ENCODE measurements around the gene XPNPEP3.

The XPNPEP3 gene

DNA sequence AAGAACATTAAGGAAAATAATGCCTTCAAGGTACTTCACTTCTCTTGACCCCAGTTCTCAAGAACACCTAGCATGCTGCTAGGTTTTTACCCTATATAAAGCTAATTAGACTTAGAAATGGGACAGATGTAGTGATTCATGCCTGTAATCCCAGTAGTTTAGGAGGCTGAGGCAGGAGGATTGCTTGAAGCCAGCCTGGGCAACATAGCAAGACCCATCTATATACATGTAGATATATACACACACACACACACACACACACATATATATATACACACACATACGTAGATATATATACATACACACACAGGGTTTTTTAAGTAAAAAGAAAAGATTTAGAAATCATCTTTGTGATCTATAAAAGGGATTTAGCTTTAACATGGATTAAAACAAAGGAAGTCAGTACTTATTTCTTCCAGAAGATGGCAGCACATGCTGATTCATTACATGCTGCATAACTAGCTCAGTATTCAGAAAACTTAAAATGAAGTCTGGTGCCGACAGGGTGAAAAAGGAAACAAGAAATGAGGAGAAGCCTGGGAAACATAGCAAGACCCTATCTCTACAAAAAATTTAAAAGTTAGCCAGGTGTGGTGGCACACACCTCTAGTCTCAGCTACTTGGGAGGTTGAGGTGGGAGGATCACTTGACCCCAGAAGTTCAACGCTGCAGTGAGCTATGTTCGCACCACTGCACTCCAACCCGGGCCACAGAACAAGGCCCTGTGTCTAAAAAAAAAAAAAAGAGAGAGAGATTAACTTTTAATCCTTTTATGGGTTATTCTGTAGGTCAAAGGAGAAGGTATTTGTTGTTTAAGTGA lies 65.7 kb downstream of the XPNPEP3 start:
- Histone ChIP-seq H3K79me2 (ENCODE audit: insufficient read depth, low read length) (no peaks in the 10 kb centered on the region), H3K9ac (ENCODE audit: low read length) (no peak overlapping the region), H3K36me3 (ENCODE audit: insufficient read depth, low read length) (peaks cover 34% of the 10 kb centered on the region; the same call in 1 of the 2 replicates), H3K4me1 (ENCODE audit: insufficient read depth, low read length, severe bottlenecking) (no peaks in the 10 kb centered on the region), H3K4me3 (ENCODE audit: low read depth, low read length, poor library complexity, severe bottlenecking) (no peak overlapping the region), H3K9me2 (ENCODE audit: low read depth, low read length) (no peaks in the 10 kb centered on the region), H3K9me3 (ENCODE audit: low read length) (no peaks in the 10 kb centered on the region), H4K20me1 (ENCODE audit: insufficient read depth, low read length) (no peaks in the 10 kb centered on the region), H3K4me2 (ENCODE audit: low read length) (no peak overlapping the region), H3F3A (ENCODE audit: insufficient read depth, low read length) (no peaks in the 10 kb centered on the region), H2AFZ (ENCODE audit: low read length) (no peak overlapping the region; the same call in 1 of the 2 replicates), H3K27ac (ENCODE audit: low read depth, low read length, poor library complexity, severe bottlenecking) (no peak overlapping the region), H3K27me3 (ENCODE audit: insufficient read depth, low read length) (no peaks in the 10 kb centered on the region)
- no peak for TF ChIP-seq EZH2 (IDR thresholded peaks at IDR 0.05; ENCODE audit: borderline replicate concordance, low read length)
- TF ChIP-seq, protein P1, sequence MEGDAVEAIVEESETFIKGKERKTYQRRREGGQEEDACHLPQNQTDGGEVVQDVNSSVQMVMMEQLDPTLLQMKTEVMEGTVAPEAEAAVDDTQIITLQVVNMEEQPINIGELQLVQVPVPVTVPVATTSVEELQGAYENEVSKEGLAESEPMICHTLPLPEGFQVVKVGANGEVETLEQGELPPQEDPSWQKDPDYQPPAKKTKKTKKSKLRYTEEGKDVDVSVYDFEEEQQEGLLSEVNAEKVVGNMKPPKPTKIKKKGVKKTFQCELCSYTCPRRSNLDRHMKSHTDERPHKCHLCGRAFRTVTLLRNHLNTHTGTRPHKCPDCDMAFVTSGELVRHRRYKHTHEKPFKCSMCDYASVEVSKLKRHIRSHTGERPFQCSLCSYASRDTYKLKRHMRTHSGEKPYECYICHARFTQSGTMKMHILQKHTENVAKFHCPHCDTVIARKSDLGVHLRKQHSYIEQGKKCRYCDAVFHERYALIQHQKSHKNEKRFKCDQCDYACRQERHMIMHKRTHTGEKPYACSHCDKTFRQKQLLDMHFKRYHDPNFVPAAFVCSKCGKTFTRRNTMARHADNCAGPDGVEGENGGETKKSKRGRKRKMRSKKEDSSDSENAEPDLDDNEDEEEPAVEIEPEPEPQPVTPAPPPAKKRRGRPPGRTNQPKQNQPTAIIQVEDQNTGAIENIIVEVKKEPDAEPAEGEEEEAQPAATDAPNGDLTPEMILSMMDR (IDR thresholded peaks at IDR 0.05; ENCODE audit: low read length) = peak; percentile 80

DNA sequence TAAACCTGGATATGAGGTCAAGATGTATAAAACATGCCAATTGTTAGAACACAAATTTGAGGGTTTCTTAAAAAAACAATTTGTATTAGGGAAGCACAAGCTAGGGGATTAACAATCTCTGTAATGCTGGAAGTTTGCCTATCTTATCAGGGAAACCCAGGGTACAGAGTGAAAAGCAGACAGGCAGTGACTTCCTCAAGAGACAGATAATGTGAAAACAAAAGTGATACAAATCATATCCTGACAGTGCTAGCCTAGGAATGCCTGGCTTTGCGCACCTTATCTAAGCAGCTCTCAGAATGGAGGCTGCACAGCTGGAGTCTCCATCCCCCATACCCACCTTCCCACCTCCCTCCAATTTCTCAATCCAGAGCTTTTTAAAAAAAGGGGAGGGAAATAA lies 71.7 kb downstream of the XPNPEP3 start:
- no peaks in the 10 kb centered on the region for H3K9me3 ChIP-seq (ENCODE audit: low read length)
- no peak for TF ChIP-seq EZH2 (IDR thresholded peaks at IDR 0.05; ENCODE audit: borderline replicate concordance, low read length)
- TF ChIP-seq, protein P1 (IDR thresholded peaks at IDR 0.05; ENCODE audit: low read length) = no peak

DNA sequence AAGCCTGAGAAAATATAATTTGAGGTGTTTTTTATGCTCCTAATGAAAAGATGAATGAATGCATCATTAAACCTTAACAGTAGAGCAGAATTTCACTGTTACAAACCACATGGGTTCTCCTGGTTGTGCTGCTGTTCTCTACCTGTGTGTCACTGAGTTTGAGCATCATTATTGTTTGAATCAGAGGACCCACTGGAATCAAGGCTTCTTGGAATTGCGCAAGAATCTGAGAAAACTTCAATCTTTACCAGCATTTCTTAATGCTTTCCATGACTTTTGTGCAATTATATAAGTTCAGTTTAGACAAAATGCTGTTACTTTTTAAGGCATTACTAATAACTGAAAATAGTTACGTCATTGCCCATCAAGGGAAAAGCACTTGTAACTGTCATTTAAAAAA lies 75.4 kb downstream of the XPNPEP3 start:
- Histone ChIP-seq H3K9ac (ENCODE audit: low read length) (no peak overlapping the region), H3K4me1 (ENCODE audit: insufficient read depth, low read length, severe bottlenecking) (no peaks in the 10 kb centered on the region), H4K20me1 (ENCODE audit: insufficient read depth, low read length) (no peaks in the 10 kb centered on the region), H3K27me3 (ENCODE audit: insufficient read depth, low read length) (no peaks in the 10 kb centered on the region), H3K79me2 (ENCODE audit: insufficient read depth, low read length) (no peaks in the 10 kb centered on the region), H3K4me3 (ENCODE audit: low read depth, low read length, poor library complexity, severe bottlenecking) (no peak overlapping the region), H2AFZ (ENCODE audit: low read length) (no peak overlapping the region), H3K9me2 (ENCODE audit: low read depth, low read length) (no peaks in the 10 kb centered on the region), H3F3A (ENCODE audit: insufficient read depth, low read length) (no peaks in the 10 kb centered on the region), H3K36me3 (ENCODE audit: insufficient read depth, low read length) (no peaks in the 10 kb centered on the region), H3K4me2 (ENCODE audit: low read length) (no peak overlapping the region), H3K27ac (ENCODE audit: low read depth, low read length, poor library complexity, severe bottlenecking) (no peak overlapping the region), H3K9me3 (ENCODE audit: low read length) (no peaks in the 10 kb centered on the region)
- no peak for TF ChIP-seq EZH2 (IDR thresholded peaks at IDR 0.05; ENCODE audit: borderline replicate concordance, low read length)
- TF ChIP-seq, protein P1 (IDR thresholded peaks at IDR 0.05; ENCODE audit: low read length) = no peak

More for the DNA sequence above, 71.7 kb downstream of the XPNPEP3 start:
- Histone ChIP-seq H3K27ac (ENCODE audit: low read depth, low read length, poor library complexity, severe bottlenecking) (no peak overlapping the region), H3F3A (ENCODE audit: insufficient read depth, low read length) (no peaks in the 10 kb centered on the region), H3K9me2 (ENCODE audit: low read depth, low read length) (no peaks in the 10 kb centered on the region), H3K4me3 (ENCODE audit: low read depth, low read length, poor library complexity, severe bottlenecking) (no peak overlapping the region), H4K20me1 (ENCODE audit: insufficient read depth, low read length) (no peaks in the 10 kb centered on the region), H3K4me1 (ENCODE audit: insufficient read depth, low read length, severe bottlenecking) (no peaks in the 10 kb centered on the region), H3K4me2 (ENCODE audit: low read length) (no peak overlapping the region), H2AFZ (ENCODE audit: low read length) (no peak overlapping the region), H3K36me3 (ENCODE audit: insufficient read depth, low read length) (peaks cover 23% of the 10 kb centered on the region; the same call in 1 of the 2 replicates), H3K9ac (ENCODE audit: low read length) (no peak overlapping the region), H3K79me2 (ENCODE audit: insufficient read depth, low read length) (no peaks in the 10 kb centered on the region), H3K27me3 (ENCODE audit: insufficient read depth, low read length) (no peaks in the 10 kb centered on the region)
